ENCODE data around the gene LTB4R2.
"Not testable (repeated sequence)": the region's sequence is repeated elsewhere in the genome, so short reads cannot be mapped to it uniquely, and the experiment has no call there.

Gene LTB4R2

GRCh38 chr14:24342889-24343288 lies 32.9 kb downstream of the LTB4R2 start:
- no peak for DNase-seq

DNA sequence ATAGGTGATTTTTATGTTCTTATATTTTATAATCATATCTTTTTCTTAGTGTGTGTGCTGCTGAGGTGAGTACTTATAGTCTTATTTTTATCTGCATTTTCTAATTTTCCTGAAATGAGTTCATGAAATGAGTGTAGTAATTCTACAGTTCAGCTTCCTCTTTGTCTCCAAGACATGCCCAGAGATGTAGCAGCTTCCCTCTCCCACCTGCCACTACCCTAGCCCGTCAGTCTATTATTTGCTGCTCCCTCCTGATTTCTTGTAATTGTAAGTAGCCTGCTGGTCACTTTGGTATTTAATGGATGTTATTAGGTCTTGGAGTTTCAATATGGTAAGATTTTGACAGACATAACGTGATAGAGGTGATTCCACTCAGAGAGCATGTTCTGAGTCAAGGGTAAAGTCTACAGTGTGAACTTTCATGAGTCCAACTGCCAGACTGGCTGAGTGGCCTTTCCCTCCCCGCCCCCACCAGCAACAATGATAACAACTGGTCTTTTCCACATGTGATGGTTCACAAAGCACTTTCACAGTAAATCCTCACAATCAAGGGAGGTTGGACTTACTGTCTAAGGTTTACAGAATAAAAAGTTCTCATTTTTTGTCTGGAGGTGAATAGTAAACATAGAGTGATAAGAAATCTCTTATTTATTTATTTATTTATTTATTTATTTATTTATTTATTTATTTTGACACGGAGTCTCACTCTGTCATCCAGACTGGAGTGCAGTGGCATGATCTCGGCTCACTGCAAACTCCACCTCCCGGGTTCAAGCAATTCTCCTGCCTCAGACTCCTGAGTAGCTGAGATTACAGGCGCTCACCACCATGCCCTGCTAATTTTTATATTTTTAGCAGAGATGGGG lies 34.1 kb downstream of the LTB4R2 start:
- no peak for DNase-seq

- no peak for DNase-seq
Observed at GRCh38 chr14:24347134-24347533, 37.2 kb downstream of the LTB4R2 start.

GRCh38 chr14:24348186-24348585 lies 38.2 kb downstream of the LTB4R2 start:
- no peak for DNase-seq

GRCh38 chr14:24349742-24350141 lies 39.8 kb downstream of the LTB4R2 start:
- DNase-seq, result no peak

GRCh38 chr14:24351517-24351916 lies 41.6 kb downstream of the LTB4R2 start:
- DNase-seq, result no peak

- no peak for DNase-seq
Observed at GRCh38 chr14:24353559-24354481, 43.9 kb downstream of the LTB4R2 start.

- DNase-seq, result not testable (repeated sequence)
Observed at GRCh38 chr14:24354482-24354825, 44.5 kb downstream of the LTB4R2 start.

GRCh38 chr14:24355009-24355408 lies 45.1 kb downstream of the LTB4R2 start:
- no peak for DNase-seq

DNA sequence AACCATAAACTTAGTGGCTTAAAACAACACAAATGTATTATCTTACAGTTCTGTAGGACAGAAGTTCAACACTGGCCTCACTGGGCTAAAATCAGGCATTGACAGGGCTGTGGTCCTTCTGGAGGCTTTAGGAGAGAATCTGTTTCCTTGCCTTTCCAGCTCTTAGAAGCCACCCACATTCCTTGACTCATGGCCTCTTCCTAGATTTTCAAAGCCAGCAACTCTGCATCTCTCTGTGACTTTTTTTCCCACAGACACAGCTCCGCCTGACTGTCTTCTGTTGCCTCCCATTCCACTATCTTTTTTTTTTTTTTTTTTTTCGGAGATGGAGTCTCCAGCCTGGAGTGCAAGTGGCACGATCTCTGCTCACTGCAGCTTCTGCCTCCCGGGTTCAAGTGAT lies 46.3 kb downstream of the LTB4R2 start:
- no peak for DNase-seq

- no peak for DNase-seq
Observed at GRCh38 chr14:24360281-24360680, 50.3 kb downstream of the LTB4R2 start.

GRCh38 chr14:24361326-24361725 lies 51.4 kb downstream of the LTB4R2 start:
- no peak for DNase-seq

Measured in activated CD4-positive, alpha-beta T cell treated with anti-CD3 and anti-CD28 coated beads, Interleukin-2, amount 50 U/mL, for 4 hours (primary cell).